ENCODE results near the gene WDR38.

WDR38 gene

GRCh38 chr9:124810663-124811355 is 42.5 kb upstream of the WDR38 start:
- DNase-seq (ENCODE audit: low read depth) = peak; percentile 94
- H3K4me3 ChIP-seq (ENCODE audit: low read depth, low read length) = no peak overlapping the region
- TF ChIP-seq CTCF (conservative IDR thresholded peaks at IDR 0.05; ENCODE audit: low read depth, low read length) = no peak

GRCh38 chr9:124812441-124812876 is 40.8 kb upstream of the WDR38 start:
- peak; percentile 100 for DNase-seq (ENCODE audit: low read depth)
- TF ChIP-seq CTCF (conservative IDR thresholded peaks at IDR 0.05; ENCODE audit: low read depth, low read length) = no peak
- no peak overlapping the region for H3K4me3 ChIP-seq (ENCODE audit: low read depth, low read length)

- no peak for TF ChIP-seq CTCF (conservative IDR thresholded peaks at IDR 0.05; ENCODE audit: low read depth, low read length)
- no peak overlapping the region for H3K4me3 ChIP-seq (ENCODE audit: low read depth, low read length)
- no peak for DNase-seq (ENCODE audit: low read depth)
Observed at GRCh38 chr9:124813041-124813440, 40.2 kb upstream of the WDR38 start.

- TF ChIP-seq CTCF (conservative IDR thresholded peaks at IDR 0.05; ENCODE audit: low read depth, low read length) = no peak
Observed at GRCh38 chr9:124813501-124814163, 39.6 kb upstream of the WDR38 start.

GRCh38 chr9:124814164-124814535 is 39.1 kb upstream of the WDR38 start:
- DNase-seq (ENCODE audit: low read depth) = no peak
- TF ChIP-seq CTCF (conservative IDR thresholded peaks at IDR 0.05; ENCODE audit: low read depth, low read length) = no peak

More at GRCh38 chr9:124813501-124814163, 39.6 kb upstream of the WDR38 start:
- H3K4me3 ChIP-seq (ENCODE audit: low read depth, low read length) = no peak overlapping the region
- DNase-seq (ENCODE audit: low read depth) = peak; percentile 40

GRCh38 chr9:124815601-124816000 is 37.7 kb upstream of the WDR38 start:
- H3K4me3 ChIP-seq (ENCODE audit: low read depth, low read length) = no peak overlapping the region
- DNase-seq (ENCODE audit: low read depth) = no peak
- no peak for TF ChIP-seq CTCF (conservative IDR thresholded peaks at IDR 0.05; ENCODE audit: low read depth, low read length)

More at GRCh38 chr9:124814164-124814535, 39.1 kb upstream of the WDR38 start:
- no peak overlapping the region for H3K4me3 ChIP-seq (ENCODE audit: low read depth, low read length)

Data from choroid plexus epithelial cell (primary cell).